GM12801 (cell line): Measurements from ENCODE around the gene MAS1.

Source experiments
- CTCF ChIP-seq: IDR thresholded peaks from one replicate; pipeline ENCODE4 v1.5.1; 2011; ENCODE audit warnings: control low read depth; ENCODE audit not compliant: insufficient read length; ENCODE audit errors: extremely low read depth

MAS1 gene

GRCh38 chr6:159910342-159910741 is 19.6 kb downstream of the MAS1 start:
- TF ChIP-seq CTCF, result no peak

GRCh38 chr6:159913375-159913774 is 22.6 kb downstream of the MAS1 start:
- TF ChIP-seq CTCF, result no peak

- no peak for TF ChIP-seq CTCF
Measured at GRCh38 chr6:159913862-159914564, 23.2 kb downstream of the MAS1 start.

- TF ChIP-seq CTCF, result no peak
Measured at GRCh38 chr6:159914565-159914923, 23.8 kb downstream of the MAS1 start.

GRCh38 chr6:159915397-159915796 is 24.6 kb downstream of the MAS1 start:
- TF ChIP-seq CTCF, result no peak

- no peak for TF ChIP-seq CTCF
Measured at GRCh38 chr6:159916237-159916636, 25.4 kb downstream of the MAS1 start.

- no peak for TF ChIP-seq CTCF
Measured at GRCh38 chr6:159916752-159917151, 26.0 kb downstream of the MAS1 start.

- no peak for TF ChIP-seq CTCF
Measured at GRCh38 chr6:159919011-159919511, 28.3 kb downstream of the MAS1 start.
